HL-60/S4 treated with phorbol 12-myristate 13-acetate at 8.2 ng/mL for 4 days and 3 days (cell line): Measurements from ENCODE around the gene AKR1B15.
"Not testable (repeated sequence)": the region's sequence is repeated elsewhere in the genome, so short reads cannot be mapped to it uniquely, and the experiment has no call there.

Experiments used
- in situ Hi-C: fragments of 300-500 bp; cut with MboI; formaldehyde crosslinking; loops from 2 replicates; pipeline ENCODE4 v1.15.0; 2022; ENCODE audit warnings: low sequenced_read_pairs

Gene AKR1B15

DNA sequence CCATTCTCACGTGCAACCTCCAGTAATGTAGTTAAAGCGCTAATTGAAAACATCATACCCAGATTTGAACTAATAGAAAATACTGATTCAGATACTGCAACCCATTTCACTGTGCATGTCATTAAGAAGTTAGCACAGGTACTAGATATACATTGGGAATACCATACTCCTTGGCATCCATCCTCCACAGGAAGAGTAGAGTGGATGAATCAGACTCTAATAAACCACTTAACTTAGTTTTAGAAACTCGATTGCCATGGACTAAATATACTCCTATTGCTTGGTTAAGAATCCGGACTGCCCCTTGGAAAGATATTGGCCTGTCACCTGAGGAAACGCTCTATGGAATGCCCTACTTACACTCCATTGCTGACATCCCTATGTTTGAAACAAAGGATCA lies 9.5 kb downstream of the AKR1B15 start:
- in situ Hi-C loops: no loop called here

- in situ Hi-C loops: not testable (repeated sequence)
Observed at GRCh38 chr7:134561616-134562015, 12.7 kb downstream of the AKR1B15 start.

DNA sequence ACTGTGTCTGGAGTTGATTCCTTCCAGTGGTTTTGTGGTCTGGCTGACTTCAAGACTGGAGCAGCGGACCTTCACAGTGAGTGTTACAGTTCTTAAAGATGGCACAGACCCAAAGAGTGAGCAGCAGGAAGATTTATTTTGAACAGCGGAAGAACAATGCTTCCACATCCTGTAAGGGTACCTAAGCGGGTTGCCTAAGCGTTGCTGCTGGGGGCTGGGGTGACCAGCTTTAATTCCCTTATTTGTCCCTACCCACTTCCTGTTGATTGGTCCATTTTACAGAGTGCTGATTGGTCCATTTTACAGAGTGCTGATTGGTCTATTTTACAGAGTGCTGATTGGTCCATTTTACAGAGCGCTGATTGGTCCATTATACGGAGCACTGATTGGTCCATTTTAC lies 13.2 kb downstream of the AKR1B15 start:
- in situ Hi-C loops: no loop called here

DNA sequence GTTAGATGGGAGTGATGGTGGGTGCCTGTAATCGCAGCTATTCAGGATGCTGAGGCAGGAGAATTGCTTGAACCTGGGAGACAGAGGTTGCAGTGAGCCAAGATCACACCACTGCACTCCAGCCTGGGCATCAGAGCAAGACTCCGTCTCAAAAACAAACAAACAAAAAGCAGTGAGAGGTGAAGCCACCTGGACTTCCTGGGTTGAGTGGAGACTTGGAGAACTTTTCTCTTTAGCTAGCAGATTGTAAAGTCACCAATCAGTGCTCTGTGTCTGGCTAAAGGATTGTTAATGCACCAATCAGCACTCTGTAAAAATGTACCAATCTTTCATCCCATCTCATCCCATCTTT lies 14.5 kb downstream of the AKR1B15 start:
- in situ Hi-C loops: not testable (repeated sequence)

GRCh38 chr7:134565643-134566136 lies 16.8 kb downstream of the AKR1B15 start:
- in situ Hi-C loops: no loop called here

GRCh38 chr7:134567368-134567767 lies 18.5 kb downstream of the AKR1B15 start:
- in situ Hi-C loops: no loop called here

- in situ Hi-C loops: not testable (repeated sequence)
Observed at GRCh38 chr7:134569962-134570361, 21.1 kb downstream of the AKR1B15 start.

- in situ Hi-C loops: no loop called here
Observed at GRCh38 chr7:134571101-134571500, 22.2 kb downstream of the AKR1B15 start.

DNA sequence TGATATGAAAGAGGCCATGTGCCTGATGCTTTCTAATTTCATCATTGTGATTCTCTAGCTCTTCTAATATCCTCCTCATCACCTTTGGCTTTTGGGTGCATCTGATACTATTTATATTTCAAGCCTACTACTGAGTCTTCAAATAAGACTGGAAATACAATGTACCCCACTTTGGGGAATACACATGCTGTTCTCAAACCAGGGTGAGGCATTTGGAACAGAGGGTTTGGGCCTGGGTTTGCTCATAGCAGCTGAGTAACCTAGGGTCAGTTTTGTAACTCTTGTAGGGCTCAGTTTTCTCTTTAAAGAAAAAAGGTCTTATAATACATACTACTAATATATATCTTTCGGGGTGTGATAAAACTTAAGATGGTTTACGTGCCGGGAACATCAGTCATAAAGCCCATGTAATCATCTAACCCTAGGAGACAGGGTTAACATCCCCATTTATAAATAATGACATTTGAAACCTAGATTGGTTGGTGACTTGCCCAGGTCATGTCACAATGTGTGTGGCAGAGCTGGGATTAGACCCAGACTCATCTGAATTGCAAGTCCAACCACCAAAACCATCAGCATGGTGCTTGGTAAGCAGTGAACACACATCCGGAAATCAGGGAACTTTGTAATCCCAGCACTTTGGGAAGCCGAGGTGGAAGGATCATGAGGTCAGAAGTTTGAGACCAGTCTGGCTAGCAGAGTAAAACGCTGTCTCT lies 23.0 kb downstream of the AKR1B15 start:
- in situ Hi-C loops: no loop called here

DNA sequence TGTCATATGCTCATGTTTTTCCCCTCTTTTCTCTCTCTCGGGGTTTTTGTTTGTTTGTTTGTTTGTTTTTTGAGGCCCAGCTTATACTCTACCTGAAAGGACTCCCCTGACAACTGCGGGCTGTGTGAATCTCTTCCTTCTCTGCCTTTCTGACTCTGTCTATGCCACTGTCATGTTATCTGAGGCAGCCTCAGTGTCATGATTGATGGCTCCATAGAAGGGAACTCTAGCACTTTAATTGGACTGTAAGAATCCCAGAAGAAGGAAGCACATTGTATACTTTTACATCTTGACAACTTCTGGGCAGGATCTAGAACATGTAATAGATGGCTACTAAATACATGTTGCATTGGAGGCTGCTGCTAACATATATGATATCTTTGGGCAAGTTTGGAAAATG lies 25.4 kb downstream of the AKR1B15 start:
- in situ Hi-C loops: no loop called here

GRCh38 chr7:134584290-134584689 lies 35.4 kb downstream of the AKR1B15 start:
- in situ Hi-C loops: no loop called here

- in situ Hi-C loops: no loop called here
Observed at GRCh38 chr7:134585897-134586296, 37.0 kb downstream of the AKR1B15 start.

GRCh38 chr7:134587750-134588149 lies 38.8 kb downstream of the AKR1B15 start:
- in situ Hi-C loops: no loop called here

DNA sequence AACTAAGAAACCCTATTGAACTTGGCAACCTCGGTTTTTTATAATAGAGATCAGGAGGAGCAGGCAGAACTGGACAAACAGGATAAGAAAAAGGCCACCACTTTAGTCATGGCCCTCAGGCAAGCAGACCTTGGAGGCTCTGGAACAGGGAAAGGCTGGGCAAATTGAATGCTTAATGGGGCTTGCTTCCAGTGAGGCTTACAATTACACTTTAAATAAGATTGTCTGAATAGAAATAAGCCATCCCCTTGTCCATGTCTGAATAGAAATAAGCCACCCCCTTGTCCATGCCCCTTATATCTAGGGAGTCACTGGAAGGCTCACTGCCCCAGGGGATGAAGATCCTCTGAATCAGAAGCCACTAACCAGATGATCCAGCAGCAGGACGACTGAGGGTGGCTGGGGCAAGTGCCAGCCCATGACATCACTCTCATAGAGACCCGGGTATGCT lies 40.6 kb downstream of the AKR1B15 start:
- in situ Hi-C loops: no loop called here

GRCh38 chr7:134593530-134594392 lies 44.9 kb downstream of the AKR1B15 start:
- in situ Hi-C loops: no loop called here

DNA sequence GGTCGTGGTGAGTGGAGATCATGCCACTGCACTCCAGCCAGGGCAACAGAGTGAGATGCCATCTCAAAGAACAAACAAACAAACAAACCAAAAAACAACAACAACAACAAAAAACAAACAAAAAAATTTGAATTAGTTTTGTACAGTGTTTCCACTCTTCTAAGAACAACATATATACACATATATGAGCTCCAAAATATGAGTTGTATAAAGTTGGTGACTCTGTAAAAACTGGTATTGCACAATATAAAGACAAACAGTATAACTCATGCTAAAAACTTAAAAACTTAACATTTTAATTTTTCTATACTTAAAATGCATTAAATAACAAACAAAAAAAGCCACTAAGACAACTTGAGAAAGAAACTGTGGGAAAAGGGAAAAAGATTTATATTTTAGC lies 46.0 kb downstream of the AKR1B15 start:
- in situ Hi-C loops: no loop called here

GRCh38 chr7:134599371-134599770 lies 50.5 kb downstream of the AKR1B15 start:
- in situ Hi-C loops: no loop called here

DNA sequence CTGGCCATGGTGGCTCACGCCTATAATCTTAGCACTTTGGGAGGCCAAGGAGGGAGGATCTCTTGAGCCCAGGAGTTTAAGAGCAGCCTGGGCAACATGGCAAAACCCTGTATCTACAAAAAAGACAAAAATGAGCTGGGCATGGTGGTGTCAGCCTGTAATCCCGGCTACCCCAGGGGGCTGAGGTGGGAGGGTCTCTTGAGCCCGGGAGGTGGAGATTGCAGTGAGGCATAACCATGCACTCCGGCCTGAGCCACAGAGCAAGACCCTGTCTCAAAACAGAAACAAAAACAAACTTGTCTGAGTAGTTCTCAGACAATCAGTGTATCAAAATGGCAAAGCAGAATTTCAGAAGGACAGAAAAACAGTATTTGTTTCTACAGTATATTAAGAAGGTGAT lies 52.5 kb downstream of the AKR1B15 start:
- in situ Hi-C loops: no loop called here

- in situ Hi-C loops: no loop called here
Observed at GRCh38 chr7:134602881-134603451, 54.1 kb downstream of the AKR1B15 start.

DNA sequence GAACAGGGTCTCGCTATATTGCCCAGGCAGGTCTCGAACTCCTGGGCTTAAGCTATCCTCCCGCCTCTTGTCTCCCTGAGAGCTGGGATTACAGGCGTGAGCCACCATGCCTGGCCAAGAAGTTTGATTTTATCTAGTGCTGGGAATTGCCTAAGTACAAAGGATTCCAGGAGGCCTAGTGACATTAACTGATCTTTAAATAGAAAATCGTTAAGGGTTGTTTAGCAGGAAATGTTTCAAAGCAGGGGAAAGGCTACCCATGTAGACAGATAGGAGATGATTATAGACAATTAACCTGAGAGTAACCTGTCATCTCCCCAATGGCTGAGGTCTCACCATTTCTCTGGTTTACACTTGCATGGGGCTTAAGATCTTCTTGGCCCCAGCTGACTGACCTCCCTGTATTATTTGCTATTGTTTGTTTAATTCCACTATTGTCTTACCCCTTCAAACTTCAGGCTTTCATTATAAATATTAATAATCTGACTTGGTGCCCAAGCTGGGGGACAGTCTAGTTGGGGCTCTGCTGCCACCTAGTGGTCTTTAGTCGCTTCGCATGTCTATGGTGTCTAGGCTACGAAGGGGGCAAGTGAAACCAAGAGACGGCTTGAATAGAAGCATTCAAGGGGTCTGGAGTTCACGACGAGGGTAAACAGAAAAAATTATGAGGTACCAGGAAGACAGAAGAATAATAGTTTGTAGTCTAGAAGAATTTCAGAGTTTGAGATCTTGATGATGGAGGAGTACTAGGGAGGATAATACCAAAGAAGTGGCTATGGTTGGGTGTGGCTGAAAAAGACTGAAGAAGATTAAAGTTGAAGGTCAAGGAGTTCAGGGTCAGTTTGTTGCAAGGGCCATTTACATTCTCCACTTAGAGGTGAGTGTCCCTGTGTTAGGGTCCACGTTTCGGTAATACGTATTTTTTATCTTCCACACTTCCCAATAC lies 57.3 kb downstream of the AKR1B15 start:
- in situ Hi-C loops: no loop called here
